Thoracic aorta (tissue), 2 donors: ENCODE results near the gene HPS4. TPM values are rescaled to one million over a fixed set of nuclear protein-coding genes. Genes with fewer than 3 reads are reported as not detected.

Experiments
- ATAC-seq: fragments of 150-250 bp; one replicate; pipeline ENCODE4 v1.8.0; 2017; ENCODE audit warnings: low read depth; ENCODE audit not compliant: insufficient number of reproducible peaks, low FRiP score
- DNase-seq: peaks from one replicate; pipeline ENCODE4 v3.0.0-alpha.2; 2020; ENCODE audit warnings: low spot score
- H3K27ac ChIP-seq, 2 donors: fragments of 200-600 bp; sonication (generic); 1 replicate in 1 of 2; 2 replicates in 1 of 2; pipeline ENCODE4 v1.5.1; 2016; ENCODE audit warnings: mild to moderate bottlenecking in 2 of 2, moderate library complexity in 2 of 2
- H3K27me3 ChIP-seq: fragments of 200-600 bp; sonication (generic); replicated peaks from 2 replicates; pipeline ENCODE4 v1.6.0; 2016; ENCODE audit warnings: mild to moderate bottlenecking; ENCODE audit not compliant: insufficient read depth
- H3K36me3 ChIP-seq: fragments of 200-600 bp; sonication (generic); one replicate; pipeline ENCODE4 v1.5.1; 2016
- H3K4me1 ChIP-seq, 2 donors: fragments of 200-600 bp; sonication (generic); 1 replicate in 1 of 2; 2 replicates in 1 of 2; pipeline versions ENCODE4 v1.5.1 to v1.6.0; 2016; ENCODE audit warnings: low read depth in 2 of 2, mild to moderate bottlenecking in 1 of 2; ENCODE audit not compliant: control insufficient read depth in 1 of 2
- H3K4me3 ChIP-seq: fragments of 200-600 bp; sonication (generic); 2 replicates; pipeline ENCODE4 v1.5.1; 2016; ENCODE audit warnings: mild to moderate bottlenecking
- H3K9me3 ChIP-seq: fragments of 200-600 bp; sonication (generic); 2 replicates; pipeline ENCODE4 v1.5.1; 2016
- CTCF ChIP-seq: fragments of 200-600 bp; sonication (generic); IDR thresholded peaks from one replicate; pipeline ENCODE4 v1.5.1; 2019; ENCODE audit warnings: antibody characterized with exemption
- total RNA-seq, 2 donors: library from RNA; depleted of rRNA; stranded (reverse); fragments of >200 nt; gene quantifications; one replicate each; pipeline versions ENCODE4 v1.1.0 to v1.2.3, GENCODE V29; 2016

The HPS4 gene
- total RNA-seq, 2 donors from 2014 or later, result 26.5 to 27.8 TPM

- ATAC-seq (no peak), DNase-seq (no peak)
- no peak overlapping the region for H3K27ac ChIP-seq
- H3K9me3 ChIP-seq, result no peaks in the 10 kb centered on the region
- H3K36me3 ChIP-seq, result peaks cover 44% of the 10 kb centered on the region
- H3K4me1 ChIP-seq, result no peaks in the 10 kb centered on the region
- no peak for TF ChIP-seq CTCF
- no peak overlapping the region for H3K4me3 ChIP-seq
- H3K27me3 ChIP-seq, result no peaks in the 10 kb centered on the region
Observed at GRCh38 chr22:26462641-26463040, 20.9 kb downstream of the HPS4 start.

- Histone ChIP-seq H3K9me3 (no peaks in the 10 kb centered on the region), H3K27ac (no peak overlapping the region), H3K4me3 (no peak overlapping the region), H3K36me3 (peaks cover 48% of the 10 kb centered on the region), H3K4me1 (no peaks in the 10 kb centered on the region), H3K27me3 (no peaks in the 10 kb centered on the region)
- TF ChIP-seq CTCF, result no peak
- DNase-seq (no peak), ATAC-seq (no peak)
Observed at GRCh38 chr22:26462051-26462450, 21.5 kb downstream of the HPS4 start.

- Histone ChIP-seq H3K9me3 (no peaks in the 10 kb centered on the region), H3K27me3 (no peaks in the 10 kb centered on the region), H3K4me1 (no peaks in the 10 kb centered on the region), H3K4me3 (no peak overlapping the region), H3K27ac (no peak overlapping the region), H3K36me3 (peaks cover 44% of the 10 kb centered on the region)
- no peak for DNase-seq
- ATAC-seq, result no peak
- peak; percentile 61 for TF ChIP-seq CTCF
Observed at GRCh38 chr22:26461188-26461810, 22.3 kb downstream of the HPS4 start.

- ATAC-seq (no peak), DNase-seq (no peak)
- TF ChIP-seq CTCF, result no peak
- Histone ChIP-seq H3K4me1 (no peaks in the 10 kb centered on the region), H3K27me3 (no peaks in the 10 kb centered on the region), H3K9me3 (no peaks in the 10 kb centered on the region), H3K4me3 (no peak overlapping the region), H3K27ac (no peak overlapping the region), H3K36me3 (peaks cover 35% of the 10 kb centered on the region)
Observed at GRCh38 chr22:26460202-26460601, 23.4 kb downstream of the HPS4 start.

DNA sequence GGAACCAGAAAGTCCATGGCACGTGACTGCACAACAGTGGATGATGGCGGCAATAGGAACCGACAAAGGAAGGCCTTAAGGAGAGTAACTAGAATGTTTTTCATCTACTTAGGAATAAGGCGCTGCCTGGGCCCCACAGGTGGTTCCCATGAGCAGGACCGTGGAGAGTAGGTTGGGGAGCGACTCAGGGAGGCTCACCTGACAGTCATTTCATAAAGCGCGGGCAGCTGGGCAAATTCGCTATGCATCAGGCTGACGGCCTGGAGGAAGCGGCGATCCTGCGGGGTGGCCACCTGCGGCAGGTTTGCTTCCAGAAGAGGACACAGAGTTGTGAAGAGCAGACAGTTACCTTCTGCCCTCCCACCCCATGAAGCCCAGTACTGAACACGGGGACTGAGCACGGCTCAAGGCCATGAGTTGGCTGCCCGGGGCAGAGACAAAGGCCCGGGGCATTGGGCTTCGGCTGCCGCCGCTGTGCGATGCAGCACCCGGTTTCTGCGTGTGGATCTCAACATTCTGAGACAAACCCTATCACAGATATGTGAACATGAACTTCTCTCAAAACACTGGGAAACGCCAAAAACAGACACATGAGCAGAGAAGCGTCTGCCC, 25.8 kb downstream of the HPS4 start:
- DNase-seq (no peak), ATAC-seq (no peak)
- H3K9me3 ChIP-seq, result no peaks in the 10 kb centered on the region
- H3K36me3 ChIP-seq, result peaks cover 28% of the 10 kb centered on the region
- TF ChIP-seq CTCF, result no peak
- no peaks in the 10 kb centered on the region for H3K27me3 ChIP-seq
- H3K27ac ChIP-seq, result no peak overlapping the region
- no peak overlapping the region for H3K4me3 ChIP-seq
- no peaks in the 10 kb centered on the region for H3K4me1 ChIP-seq
